ENCODE results near the gene FZD7.

Gene FZD7

DNA sequence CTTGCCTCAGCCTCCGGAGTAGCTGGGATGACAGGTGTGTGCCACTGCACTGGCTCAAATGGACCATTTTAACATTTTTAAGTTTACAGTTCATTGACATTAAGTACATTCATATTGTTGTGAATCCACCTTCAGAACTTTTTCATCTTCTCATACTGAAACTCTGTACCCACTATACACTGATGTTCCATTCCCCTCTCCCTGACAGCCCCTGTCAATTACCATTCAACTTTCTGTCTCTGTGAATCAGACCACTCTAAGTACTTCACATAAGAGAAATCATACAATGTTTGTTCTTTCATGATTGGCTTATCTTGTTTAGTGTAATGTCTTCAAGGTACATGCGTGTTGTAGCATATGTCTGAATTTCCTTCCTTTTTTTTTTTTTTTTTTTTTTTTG is 37.5 kb downstream of the FZD7 start:
- Histone ChIP-seq H3K36me3 (ENCODE audit: insufficient read depth, low read length) (no peaks in the 10 kb centered on the region), H2AFZ (ENCODE audit: low read length) (no peak overlapping the region), H3K4me3 (ENCODE audit: low read length, poor library complexity, severe bottlenecking) (no peak overlapping the region), H3K9me2 (replicated peaks; ENCODE audit: low read depth, low read length) (no peaks in the 10 kb centered on the region), H3F3A (ENCODE audit: low read depth) (no peaks in the 10 kb centered on the region), H3K27me3 (ENCODE audit: insufficient read depth, low read length, poor library complexity, severe bottlenecking) (no peaks in the 10 kb centered on the region), H3K4me1 (ENCODE audit: insufficient read depth, low read length, poor library complexity, severe bottlenecking) (no peaks in the 10 kb centered on the region), H3K4me2 (ENCODE audit: low read depth, low read length, poor library complexity, severe bottlenecking) (no peak overlapping the region), H3K79me2 (ENCODE audit: insufficient read depth, low read length) (no peaks in the 10 kb centered on the region), H4K20me1 (ENCODE audit: insufficient read depth, low read length, poor library complexity, severe bottlenecking) (no peaks in the 10 kb centered on the region), H3K9me3 (ENCODE audit: insufficient read depth, low read depth, low read length) (no peaks in the 10 kb centered on the region), H3K9ac (ENCODE audit: low read depth, low read length, poor library complexity, severe bottlenecking) (no peak overlapping the region)
- TF ChIP-seq, protein P1, sequence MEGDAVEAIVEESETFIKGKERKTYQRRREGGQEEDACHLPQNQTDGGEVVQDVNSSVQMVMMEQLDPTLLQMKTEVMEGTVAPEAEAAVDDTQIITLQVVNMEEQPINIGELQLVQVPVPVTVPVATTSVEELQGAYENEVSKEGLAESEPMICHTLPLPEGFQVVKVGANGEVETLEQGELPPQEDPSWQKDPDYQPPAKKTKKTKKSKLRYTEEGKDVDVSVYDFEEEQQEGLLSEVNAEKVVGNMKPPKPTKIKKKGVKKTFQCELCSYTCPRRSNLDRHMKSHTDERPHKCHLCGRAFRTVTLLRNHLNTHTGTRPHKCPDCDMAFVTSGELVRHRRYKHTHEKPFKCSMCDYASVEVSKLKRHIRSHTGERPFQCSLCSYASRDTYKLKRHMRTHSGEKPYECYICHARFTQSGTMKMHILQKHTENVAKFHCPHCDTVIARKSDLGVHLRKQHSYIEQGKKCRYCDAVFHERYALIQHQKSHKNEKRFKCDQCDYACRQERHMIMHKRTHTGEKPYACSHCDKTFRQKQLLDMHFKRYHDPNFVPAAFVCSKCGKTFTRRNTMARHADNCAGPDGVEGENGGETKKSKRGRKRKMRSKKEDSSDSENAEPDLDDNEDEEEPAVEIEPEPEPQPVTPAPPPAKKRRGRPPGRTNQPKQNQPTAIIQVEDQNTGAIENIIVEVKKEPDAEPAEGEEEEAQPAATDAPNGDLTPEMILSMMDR (conservative IDR thresholded peaks at IDR 0.05; ENCODE audit: low read length), result no peak
- no peak for TF ChIP-seq EZH2phosphoT487 (IDR thresholded peaks at IDR 0.05; ENCODE audit: borderline replicate concordance)

DNA sequence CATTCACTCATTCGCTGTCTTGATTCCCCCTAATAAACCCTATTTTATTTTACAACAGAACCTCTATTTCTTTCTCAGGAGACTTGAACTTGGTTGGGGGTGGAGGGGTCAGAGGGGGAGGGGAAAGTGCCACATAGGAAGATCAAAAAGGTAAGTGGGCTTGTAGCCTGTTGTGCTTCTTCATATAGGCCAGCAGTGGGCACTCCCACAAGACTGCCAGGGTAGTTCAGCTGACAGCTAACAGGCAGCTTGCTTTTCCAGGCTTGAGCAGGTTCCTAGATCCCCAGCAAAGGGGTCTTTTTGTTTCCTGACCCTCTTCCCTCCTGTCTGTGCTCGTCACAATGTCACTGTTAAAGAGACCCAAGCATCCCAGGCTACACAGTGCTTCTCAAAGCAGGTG is 38.6 kb downstream of the FZD7 start:
- Histone ChIP-seq H3F3A (ENCODE audit: low read depth) (no peaks in the 10 kb centered on the region), H2AFZ (ENCODE audit: low read length) (no peak overlapping the region), H3K9me3 (ENCODE audit: insufficient read depth, low read depth, low read length) (no peaks in the 10 kb centered on the region), H3K9me2 (replicated peaks; ENCODE audit: low read depth, low read length) (no peaks in the 10 kb centered on the region), H3K36me3 (ENCODE audit: insufficient read depth, low read length) (no peaks in the 10 kb centered on the region), H3K4me1 (ENCODE audit: insufficient read depth, low read length, poor library complexity, severe bottlenecking) (no peaks in the 10 kb centered on the region), H3K9ac (ENCODE audit: low read depth, low read length, poor library complexity, severe bottlenecking) (no peak overlapping the region), H3K4me3 (ENCODE audit: low read length, poor library complexity, severe bottlenecking) (no peak overlapping the region), H3K79me2 (ENCODE audit: insufficient read depth, low read length) (no peaks in the 10 kb centered on the region), H3K4me2 (ENCODE audit: low read depth, low read length, poor library complexity, severe bottlenecking) (no peak overlapping the region), H4K20me1 (ENCODE audit: insufficient read depth, low read length, poor library complexity, severe bottlenecking) (no peaks in the 10 kb centered on the region), H3K27me3 (ENCODE audit: insufficient read depth, low read length, poor library complexity, severe bottlenecking) (no peaks in the 10 kb centered on the region)
- TF ChIP-seq EZH2phosphoT487 (IDR thresholded peaks at IDR 0.05; ENCODE audit: borderline replicate concordance), result no peak
- TF ChIP-seq, protein P1 (conservative IDR thresholded peaks at IDR 0.05; ENCODE audit: low read length), result peak; percentile 56

- Histone ChIP-seq H3K4me3 (ENCODE audit: low read length, poor library complexity, severe bottlenecking) (no peak within 1 kb of the TSS), H3K9me2 (replicated peaks; ENCODE audit: low read depth, low read length) (no peaks in the 10 kb centered on the region), H3K27me3 (ENCODE audit: insufficient read depth, low read length, poor library complexity, severe bottlenecking) (no peaks in the 10 kb centered on the region), H2AFZ (ENCODE audit: low read length) (no peak within 1 kb of the TSS), H3K36me3 (ENCODE audit: insufficient read depth, low read length) (no peaks in the 10 kb centered on the region), H3K9me3 (ENCODE audit: insufficient read depth, low read depth, low read length) (no peaks in the 10 kb centered on the region), H4K20me1 (ENCODE audit: insufficient read depth, low read length, poor library complexity, severe bottlenecking) (no peaks in the 10 kb centered on the region), H3K4me2 (ENCODE audit: low read depth, low read length, poor library complexity, severe bottlenecking) (no peak within 1 kb of the TSS), H3K4me1 (ENCODE audit: insufficient read depth, low read length, poor library complexity, severe bottlenecking) (no peaks in the 10 kb centered on the region), H3F3A (ENCODE audit: low read depth) (no peaks in the 10 kb centered on the region), H3K9ac (ENCODE audit: low read depth, low read length, poor library complexity, severe bottlenecking) (no peak within 1 kb of the TSS), H3K79me2 (ENCODE audit: insufficient read depth, low read length) (no peaks in the 10 kb centered on the region)
- TF ChIP-seq EZH2phosphoT487 (IDR thresholded peaks at IDR 0.05; ENCODE audit: borderline replicate concordance), result no peak
- TF ChIP-seq, protein P1 (conservative IDR thresholded peaks at IDR 0.05; ENCODE audit: low read length), result no peak
Measured at GRCh38 chr2:202072737-202073401, 39.2 kb downstream of the FZD7 start, which contains the start of gene KIAA2012. KIAA2012 (plus strand) TSS chr2:202073255; CDS start chr2:202073628, 373 bp downstream.
